IPS-18c (cell line): ENCODE data around the gene SPAG6.
"Not testable (repeated sequence)": the region's sequence is repeated elsewhere in the genome, so short reads cannot be mapped to it uniquely, and the experiment has no call there.

Experiments used
- H3K4me3 ChIP-seq: 2 replicates; pipeline ENCODE4 v1.7.0; 2013; ENCODE audit warnings: low read depth, mild to moderate bottlenecking, low read length, moderate library complexity; ENCODE audit not compliant: insufficient read depth
- H3K9me3 ChIP-seq: one replicate; pipeline ENCODE4 v1.6.1; 2013; ENCODE audit warnings: mild to moderate bottlenecking, low read length, moderate library complexity; ENCODE audit not compliant: control insufficient read depth, insufficient read depth

Gene SPAG6

DNA sequence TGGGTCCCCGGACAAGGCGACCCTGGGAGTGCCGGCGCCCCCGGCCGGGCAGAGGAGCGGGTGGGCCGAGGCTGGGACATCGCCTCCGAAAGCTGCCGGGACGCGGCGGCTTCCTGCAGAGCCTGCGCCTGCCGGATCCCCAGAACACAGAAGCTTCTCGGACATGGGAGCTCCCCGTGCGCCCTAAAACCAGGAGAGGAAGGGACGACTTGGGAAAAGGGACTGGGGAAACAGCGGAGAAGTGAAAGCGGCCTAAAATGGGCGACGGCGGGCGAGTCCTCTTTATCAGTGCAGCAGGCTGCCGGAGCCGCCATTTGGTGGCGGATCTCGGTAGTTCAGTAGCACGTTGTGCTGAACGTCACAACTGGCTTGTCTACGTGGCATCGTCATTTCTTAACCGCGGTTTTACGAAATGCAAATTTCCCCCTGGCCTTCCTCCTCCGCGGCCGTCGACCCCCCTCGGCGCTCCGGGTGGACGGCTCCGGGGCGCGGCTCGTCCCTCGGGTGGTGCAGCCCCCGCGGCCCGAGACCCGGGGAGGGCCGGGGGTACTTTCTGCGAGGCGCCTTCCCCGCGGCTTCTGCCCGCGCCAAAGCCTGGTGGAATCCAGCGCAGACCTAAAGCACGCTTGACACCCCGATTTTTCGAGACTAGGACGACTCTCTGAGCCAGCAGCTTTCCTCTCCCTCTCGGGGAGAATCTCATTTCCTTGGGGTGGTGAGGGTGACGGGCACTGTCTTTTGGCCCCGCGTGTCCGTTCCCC lies 9.9 kb upstream of the SPAG6 start:
- peak overlapping the region; percentile 49 for H3K4me3 ChIP-seq
- H3K9me3 ChIP-seq, result peaks cover 4% of the 10 kb centered on the region

DNA sequence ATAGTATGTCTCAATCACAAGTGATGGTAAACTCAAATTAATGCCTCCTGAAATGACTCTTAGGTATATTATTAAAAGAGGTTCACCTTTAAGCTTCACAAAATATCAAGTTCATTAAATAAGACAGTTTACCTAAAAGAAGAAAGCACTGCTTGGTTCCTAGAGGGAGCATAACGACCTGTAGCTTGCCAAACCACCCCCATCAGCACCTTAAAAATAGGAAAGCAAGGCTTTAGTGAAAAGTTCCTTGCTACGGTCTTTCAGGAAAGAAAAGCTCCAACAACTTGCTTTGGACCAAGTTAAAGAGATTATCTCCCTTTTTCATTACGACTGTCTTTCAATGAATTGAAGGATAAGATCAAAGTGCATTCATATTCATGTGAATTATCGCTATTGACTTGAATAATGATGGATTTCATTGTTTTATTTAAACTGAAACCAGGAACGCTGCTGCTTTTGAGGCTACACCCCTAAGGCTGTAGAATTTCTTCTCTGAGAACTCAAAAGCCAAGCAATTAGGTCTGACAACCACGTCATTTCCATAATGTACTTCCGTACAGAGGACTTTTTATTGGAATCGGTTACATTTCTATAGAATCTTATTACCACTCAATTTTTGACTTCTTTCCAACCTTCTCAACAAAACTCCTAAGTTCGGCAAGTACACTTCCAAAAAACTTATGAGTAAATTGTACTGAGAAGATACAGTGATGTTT lies 7.0 kb upstream of the SPAG6 start:
- no peak overlapping the region for H3K4me3 ChIP-seq

DNA sequence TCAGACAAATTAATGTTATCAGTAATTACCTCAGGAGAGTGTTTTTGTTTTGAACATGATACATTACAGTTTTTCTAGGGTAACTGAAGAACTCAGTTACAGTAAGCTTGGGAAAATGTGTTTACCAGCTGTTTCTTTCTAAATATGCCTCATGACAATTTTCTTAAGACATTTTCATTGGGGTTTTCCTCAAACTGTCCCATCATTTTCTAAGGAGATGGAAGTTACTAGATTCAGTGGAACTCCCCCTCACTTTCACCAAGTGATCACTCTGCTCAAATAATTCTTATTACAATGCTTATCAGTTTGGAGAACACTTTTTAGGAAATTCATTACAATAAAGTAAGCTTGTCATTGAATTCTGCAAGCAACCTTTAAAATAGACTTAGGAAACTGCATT lies 6.4 kb upstream of the SPAG6 start:
- no peak overlapping the region for H3K4me3 ChIP-seq

More for the DNA sequence above, 7.0 kb upstream of the SPAG6 start:
- H3K9me3 ChIP-seq, result peaks cover 4% of the 10 kb centered on the region

DNA sequence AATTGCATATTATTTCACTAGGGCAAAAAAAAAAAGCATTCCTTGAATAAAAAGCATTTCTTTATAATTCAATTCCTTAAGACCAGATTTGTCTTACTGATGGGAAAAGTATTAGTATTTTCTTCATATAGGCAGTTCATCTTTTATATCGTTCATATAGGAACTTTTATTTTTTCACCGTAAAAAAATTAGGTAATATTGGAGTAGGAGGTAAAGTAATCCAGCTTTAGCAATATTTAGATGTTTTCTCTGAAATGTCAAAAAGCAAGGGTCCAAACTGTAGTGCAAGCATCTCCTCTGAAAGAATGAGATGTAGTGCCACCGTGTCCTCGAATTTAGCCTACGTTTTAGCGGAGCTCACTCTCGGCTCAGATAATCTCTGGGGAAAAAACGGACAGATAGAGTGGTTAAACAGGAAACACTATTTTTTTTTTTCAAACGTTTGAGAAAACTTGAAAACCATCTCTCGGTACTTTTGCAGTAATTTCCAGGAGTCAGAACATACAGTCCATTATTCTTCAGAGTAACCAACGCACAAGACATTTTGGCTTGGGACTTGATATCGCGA lies 5.5 kb upstream of the SPAG6 start:
- Histone ChIP-seq H3K9me3 (peaks cover 4% of the 10 kb centered on the region), H3K4me3 (peak overlapping the region; percentile 64)

More for the DNA sequence above, 6.4 kb upstream of the SPAG6 start:
- H3K9me3 ChIP-seq, result peaks cover 4% of the 10 kb centered on the region

DNA sequence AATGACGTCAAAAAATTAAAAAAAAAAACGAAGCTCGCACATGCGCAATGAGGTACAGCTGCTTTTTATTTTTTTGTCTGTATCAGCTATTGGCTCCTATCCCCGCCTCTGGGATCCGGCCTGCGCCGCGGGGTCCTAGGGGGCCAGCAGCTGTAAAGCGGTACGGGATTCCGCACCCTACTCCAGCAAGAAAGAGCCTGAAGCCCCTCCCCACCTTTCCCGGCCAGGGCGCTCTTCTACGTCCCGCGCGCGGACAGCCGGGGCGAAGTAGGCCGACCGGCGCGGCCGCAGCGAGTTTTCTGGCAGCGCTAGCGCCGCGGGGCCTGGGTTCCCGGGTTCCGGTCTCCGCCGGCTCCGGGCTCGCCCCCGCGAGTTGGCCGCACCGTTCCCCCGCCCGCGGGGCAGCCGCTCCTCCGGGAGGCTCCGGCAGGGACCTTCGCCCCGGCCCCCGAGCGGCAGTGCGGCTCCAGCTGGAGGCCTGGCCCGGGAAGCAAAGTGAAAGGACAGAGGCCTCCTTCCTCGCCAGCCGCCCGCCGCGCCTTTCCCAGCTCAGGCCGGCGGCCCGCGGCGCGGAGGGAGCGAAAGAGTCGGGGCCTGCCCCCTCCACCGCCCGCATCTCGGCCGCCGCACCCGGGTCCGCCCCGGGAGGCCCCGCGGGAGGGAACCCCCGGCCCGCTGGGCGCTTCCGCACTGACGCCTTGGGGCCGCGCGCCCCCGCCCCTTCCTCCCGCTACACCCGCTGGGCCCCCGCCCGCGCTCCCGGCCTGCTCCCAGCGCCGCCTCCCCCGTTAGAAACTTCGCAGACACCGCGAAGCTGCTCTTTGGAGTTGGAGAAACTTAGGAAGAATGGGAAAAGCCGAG lies 4.7 kb upstream of the SPAG6 start:
- H3K4me3 ChIP-seq, result peak overlapping the region; percentile 64
- peaks cover 3% of the 10 kb centered on the region for H3K9me3 ChIP-seq

DNA sequence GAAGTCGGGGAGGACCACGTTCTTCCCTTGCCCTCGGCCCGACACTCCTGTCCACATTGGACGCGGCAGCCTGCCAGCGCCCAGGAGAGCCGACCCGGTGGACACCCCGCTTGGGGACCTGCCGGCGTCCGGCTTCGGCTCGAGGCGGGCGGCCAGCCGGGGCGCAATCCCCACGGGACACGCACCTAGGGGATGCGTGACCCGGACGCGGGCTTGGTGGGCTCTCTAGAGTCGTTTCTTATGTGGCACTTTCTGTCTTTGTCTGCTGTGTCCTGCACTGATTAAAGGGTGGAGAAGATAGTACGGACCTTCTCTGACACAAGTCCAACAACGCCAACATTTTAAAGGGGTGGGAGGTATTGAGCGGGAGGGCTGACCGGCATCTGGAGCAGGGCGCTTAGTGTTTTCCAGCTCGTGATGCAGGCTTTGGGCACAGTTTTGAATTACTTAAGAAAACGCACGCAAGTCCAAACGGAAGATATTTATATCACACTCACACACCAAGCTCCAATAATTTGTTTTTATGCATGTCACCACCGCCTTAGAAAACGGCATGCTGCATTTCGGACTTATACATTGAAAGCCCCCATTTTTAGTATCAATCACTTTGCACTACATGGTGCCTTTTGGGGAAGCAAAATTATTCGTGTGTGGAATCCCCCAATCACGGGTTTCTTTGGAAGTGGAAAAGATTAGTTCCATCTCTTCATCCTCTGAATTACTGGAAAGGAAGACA lies 3.9 kb upstream of the SPAG6 start:
- Histone ChIP-seq H3K4me3 (peak overlapping the region; percentile 64; the same call in 1 of the 2 replicates), H3K9me3 (no peaks in the 10 kb centered on the region)

DNA sequence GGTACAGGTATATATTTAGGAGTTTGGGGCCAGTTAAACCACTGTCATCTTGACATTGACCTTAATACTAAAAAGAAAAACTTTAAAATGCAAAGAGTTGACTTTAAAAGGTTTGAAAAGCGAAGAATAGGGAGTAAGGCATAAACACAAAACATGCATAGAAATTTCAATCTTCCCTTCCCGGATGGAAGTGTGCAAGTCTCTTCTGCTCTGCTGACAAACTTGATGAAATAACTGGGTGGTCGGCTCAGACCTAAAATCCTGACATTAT lies 3.4 kb upstream of the SPAG6 start:
- Histone ChIP-seq H3K9me3 (no peaks in the 10 kb centered on the region), H3K4me3 (no peak overlapping the region)

DNA sequence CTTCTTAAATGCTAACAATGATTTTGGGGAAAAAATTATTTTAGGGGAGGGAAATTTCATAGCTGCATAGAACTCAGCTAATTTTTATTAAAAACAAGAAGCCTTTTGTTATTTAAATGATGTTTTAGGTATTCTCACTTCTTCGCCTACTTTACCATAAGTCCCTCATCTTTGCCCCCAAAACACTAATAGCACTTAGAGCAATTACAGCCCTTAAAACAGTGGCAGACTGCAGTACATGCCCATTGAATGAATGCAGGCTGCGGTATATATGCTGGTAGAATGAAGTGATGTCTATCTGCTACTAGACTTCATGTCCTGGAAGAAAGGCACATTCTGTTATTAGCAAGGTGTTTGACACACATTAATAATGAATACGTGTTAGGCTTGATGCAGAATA lies 2.9 kb upstream of the SPAG6 start:
- no peak overlapping the region for H3K4me3 ChIP-seq
- no peaks in the 10 kb centered on the region for H3K9me3 ChIP-seq

DNA sequence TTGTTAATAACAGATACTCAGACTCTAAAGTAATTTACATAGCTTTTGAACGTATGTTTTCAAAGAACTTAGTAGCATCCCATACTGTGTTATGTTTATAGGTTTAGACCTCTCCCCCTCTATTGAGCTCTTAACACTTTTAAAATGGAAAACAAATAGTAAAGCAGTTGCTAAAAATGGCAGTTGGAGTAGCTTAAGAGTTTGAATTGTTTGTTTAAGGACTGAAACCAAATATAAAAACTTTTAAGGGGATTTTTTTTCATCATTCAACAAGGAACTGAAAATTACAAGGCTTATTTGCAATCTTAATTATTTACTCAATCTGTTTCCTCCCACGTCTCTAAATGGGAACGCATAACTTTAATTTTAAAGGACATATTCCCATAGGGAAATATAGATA lies 1.6 kb upstream of the SPAG6 start:
- no peak overlapping the region for H3K4me3 ChIP-seq
- no peaks in the 10 kb centered on the region for H3K9me3 ChIP-seq

DNA sequence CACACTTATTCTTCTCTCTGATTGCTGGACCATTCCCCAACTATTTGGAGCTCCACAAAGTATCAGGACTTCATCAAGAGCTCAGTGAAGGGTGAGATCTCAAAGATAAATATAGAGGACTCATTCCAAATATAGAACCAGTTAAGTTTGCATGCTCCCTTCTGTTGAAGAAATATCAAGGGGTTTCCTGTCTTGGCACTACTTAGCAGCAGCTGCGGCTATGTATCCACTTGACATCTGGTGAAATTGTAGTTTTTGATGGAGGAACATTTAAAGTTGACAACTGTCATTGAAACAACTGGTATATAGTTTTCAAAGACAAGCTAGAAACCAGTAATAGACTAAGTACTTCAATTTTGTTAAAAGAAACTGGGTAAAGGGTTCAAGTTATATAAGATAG lies 1.0 kb upstream of the SPAG6 start:
- Histone ChIP-seq H3K4me3 (no peak overlapping the region), H3K9me3 (no peaks in the 10 kb centered on the region)

DNA sequence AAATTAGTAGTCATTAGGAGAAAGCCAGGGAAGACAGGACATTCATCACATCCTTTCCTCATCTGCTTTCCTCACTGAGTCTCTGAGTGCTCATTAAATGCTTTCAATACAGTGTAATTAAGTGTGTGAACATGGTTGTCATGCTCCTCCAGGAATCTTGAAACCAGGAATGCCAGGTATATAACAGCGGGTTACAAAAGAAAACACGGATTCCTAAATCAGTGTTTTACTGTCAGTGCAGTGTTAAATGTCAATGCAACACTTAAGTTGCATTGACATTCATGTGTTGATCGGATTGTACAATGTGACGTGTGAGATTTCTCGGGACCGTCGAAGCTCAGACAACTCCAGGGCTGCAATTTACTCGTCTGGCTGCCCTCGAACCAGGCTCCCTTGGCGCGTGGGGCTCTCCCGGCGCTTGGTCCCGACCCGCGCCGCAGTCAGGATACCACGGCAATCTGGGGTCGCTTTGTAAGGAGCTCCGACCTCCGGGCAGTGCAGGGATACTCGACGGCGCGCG lies 455 bp upstream of the SPAG6 start:
- peak overlapping the region; percentile 48; the same call in 1 of the 2 replicates for H3K4me3 ChIP-seq
- no peaks in the 10 kb centered on the region for H3K9me3 ChIP-seq

DNA sequence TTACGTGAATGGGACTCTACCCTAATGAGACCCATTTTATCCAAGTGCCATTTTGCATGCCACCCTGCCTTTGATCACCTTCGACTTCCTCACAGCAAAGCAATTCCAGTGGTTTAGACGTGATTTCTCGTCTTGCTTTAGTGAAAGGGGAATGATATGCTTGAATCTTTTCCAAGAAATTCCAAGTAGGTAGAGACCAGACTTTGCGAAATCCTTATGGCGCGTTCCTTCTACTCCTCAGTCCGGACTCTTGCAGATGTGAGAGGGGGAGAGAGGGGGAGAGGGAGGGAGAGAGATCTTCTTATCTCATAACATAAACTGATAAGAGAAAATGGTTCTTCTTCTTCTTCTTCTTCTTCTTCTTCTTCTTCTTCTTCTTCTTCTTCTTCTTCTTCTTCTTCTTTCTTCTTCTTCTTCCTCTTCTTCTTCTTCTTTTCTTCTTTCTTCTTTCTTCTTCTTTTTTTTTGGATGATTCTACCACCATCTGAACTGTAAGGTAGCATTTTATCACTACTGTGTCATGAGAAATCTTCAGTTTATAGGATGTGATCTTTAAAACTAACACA lies 883 bp downstream of the SPAG6 start:
- Histone ChIP-seq H3K9me3 (no peaks in the 10 kb centered on the region), H3K4me3 (peak overlapping the region; percentile 48; the same call in 1 of the 2 replicates)

DNA sequence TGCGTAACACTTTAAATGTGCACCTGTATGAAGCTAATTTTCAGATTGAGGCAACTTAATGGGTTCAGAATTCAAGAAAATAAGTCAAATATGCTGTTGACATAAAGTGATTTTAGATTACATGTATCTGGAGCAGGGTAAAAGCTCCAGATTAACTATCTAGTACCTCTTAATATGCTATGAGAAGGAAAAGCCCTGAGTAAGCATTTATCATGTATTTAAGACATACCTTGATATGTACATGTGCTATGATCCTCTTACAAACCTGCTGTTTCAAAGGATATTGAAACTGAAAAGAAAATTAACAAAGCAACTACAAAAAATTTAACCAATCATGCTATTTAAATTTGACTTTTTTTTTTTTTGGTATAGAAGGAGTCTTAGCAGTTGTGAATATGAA lies 4.5 kb downstream of the SPAG6 start:
- no peak overlapping the region for H3K4me3 ChIP-seq

DNA sequence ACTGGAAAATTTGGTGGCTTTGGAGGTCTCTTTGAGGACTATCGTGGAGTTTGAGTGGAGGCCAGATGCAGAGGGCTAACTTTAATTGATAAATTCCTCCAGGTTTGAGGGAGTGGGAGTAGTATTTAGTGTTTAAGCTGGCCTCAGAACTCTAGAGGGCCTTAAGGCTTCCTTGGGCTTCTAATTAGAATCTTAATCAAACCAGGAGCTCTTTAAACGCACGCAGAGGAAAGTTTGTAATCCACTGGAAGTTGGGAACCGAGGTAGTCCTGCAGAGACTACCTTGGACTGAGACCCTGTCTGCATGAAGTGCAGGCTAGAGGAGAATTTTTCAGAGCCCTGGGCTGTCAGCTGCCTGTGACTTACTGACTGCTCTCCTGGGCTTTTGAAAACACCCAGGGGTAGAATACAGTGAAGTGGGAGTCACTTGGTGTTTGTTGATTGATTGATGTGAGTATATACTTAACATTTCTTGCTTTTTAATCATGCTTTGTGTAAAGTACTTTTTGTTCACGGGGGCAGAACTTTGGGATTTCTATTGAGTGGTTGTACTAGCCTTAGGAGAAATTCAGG lies 5.9 kb downstream of the SPAG6 start:
- no peaks in the 10 kb centered on the region for H3K9me3 ChIP-seq
- no peak overlapping the region for H3K4me3 ChIP-seq

More for the DNA sequence above, 4.5 kb downstream of the SPAG6 start:
- H3K9me3 ChIP-seq, result no peaks in the 10 kb centered on the region

DNA sequence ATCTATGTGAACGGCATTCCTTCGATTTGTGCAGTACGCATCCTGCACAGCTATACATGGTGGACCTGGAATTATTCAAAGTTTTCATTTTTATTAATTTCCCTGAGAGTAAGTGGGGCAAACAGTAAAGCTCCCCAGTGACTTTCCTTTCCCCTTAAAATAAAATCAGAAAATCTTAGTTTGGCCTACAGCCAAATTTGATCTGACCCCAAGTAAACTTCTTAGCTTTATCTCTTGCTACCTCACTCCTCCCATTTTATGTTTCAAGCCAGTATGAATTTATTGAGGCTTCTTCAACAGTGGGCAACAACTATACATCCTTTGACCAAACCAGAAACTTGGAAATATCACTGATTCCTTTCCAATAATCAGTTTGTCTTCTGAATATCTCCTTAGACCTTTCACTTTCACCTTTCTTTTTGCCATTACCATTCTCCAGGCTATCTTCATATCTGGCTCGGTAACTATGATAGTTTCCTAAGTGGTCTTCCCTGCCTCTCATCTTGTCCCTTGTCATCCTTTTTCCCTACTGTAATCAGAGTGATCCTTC lies 11.1 kb downstream of the SPAG6 start:
- Histone ChIP-seq H3K4me3 (no peak overlapping the region), H3K9me3 (no peaks in the 10 kb centered on the region)

DNA sequence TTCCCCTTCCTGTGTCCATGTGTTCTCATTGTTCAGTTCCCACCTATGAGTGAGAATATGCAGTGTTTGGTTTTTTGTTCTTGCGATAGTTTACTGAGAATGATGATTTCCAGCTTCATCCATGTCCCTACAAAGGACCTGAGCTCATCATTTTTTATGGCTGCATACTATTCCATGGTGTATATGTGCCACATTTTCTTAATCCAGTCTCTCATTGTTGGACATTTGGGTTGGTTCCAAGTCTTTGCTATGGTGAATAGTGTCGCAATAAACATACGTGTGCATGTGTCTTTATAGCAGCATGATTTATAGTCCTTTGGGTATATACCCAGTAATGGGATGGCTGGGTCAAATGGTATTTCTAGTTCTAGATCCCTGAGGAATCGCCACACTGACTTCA lies 12.5 kb downstream of the SPAG6 start:
- H3K9me3 ChIP-seq, H3K4me3 ChIP-seq: not testable (repeated sequence)
